SK-N-SH (cell line): Measurements from ENCODE around the gene PPT2.

Source experiments
- CHD2 ChIP-seq: fragments of 150-350 bp; IDR thresholded peaks from 2 replicates; pipeline ENCODE4 v1.6.1; 2018; ENCODE audit warnings: low read length; ENCODE audit not compliant: partially characterized antibody
- CTCF ChIP-seq: fragments of 200-600 bp; sonication (generic); IDR thresholded peaks from 2 replicates; pipeline ENCODE4 v1.6.1; 2017; ENCODE audit warnings: antibody characterized with exemption, mild to moderate bottlenecking, moderate library complexity
- EP300 ChIP-seq, 2 experiments: IDR thresholded peaks; 2 replicates each; pipeline versions ENCODE4 v1.4.0 to v1.6.1; 2012; ENCODE audit warnings: borderline replicate concordance in 1 of 2, low read depth in 1 of 2, low read length in 1 of 2
- MEF2A ChIP-seq: IDR thresholded peaks from 2 replicates; pipeline ENCODE4 v1.4.0; 2012; ENCODE audit warnings: low read depth, borderline replicate concordance
- MXI1 ChIP-seq: IDR thresholded peaks from 2 replicates; pipeline ENCODE4 v1.6.1; 2012; ENCODE audit warnings: mild to moderate bottlenecking, low read depth, low read length, improper control_type of control experiment
- NFIC ChIP-seq: IDR thresholded peaks from 2 replicates; pipeline ENCODE4 v1.4.0; 2012; ENCODE audit warnings: borderline replicate concordance
- RAD21 ChIP-seq: IDR thresholded peaks from 2 replicates; pipeline ENCODE4 v1.6.1; 2012; ENCODE audit warnings: mild to moderate bottlenecking, low read length
- REST ChIP-seq: IDR thresholded peaks from 2 replicates; pipeline ENCODE4 v1.6.1; 2012; ENCODE audit warnings: mild to moderate bottlenecking, low read depth, low read length, moderate library complexity
- RFX5 ChIP-seq: IDR thresholded peaks from 2 replicates; pipeline ENCODE4 v1.6.1; 2012; ENCODE audit warnings: mild to moderate bottlenecking, improper control_type of control experiment, low read length
- TAF1 ChIP-seq: IDR thresholded peaks from 2 replicates; pipeline ENCODE4 v1.6.1; 2012; ENCODE audit warnings: low read depth, mild to moderate bottlenecking, low read length, moderate library complexity, borderline replicate concordance
- USF2 ChIP-seq: fragments of 150-350 bp; IDR thresholded peaks from 2 replicates; pipeline ENCODE4 v1.6.1; 2017; ENCODE audit warnings: antibody characterized with exemption, low read length, low read depth, borderline replicate concordance
- YY1 ChIP-seq: IDR thresholded peaks from 2 replicates; pipeline ENCODE4 v1.4.0; 2012; ENCODE audit warnings: low read depth, mild to moderate bottlenecking
- TF ChIP-seq, protein P1 (sequence below): IDR thresholded peaks from 2 replicates; pipeline ENCODE4 v1.4.0; 2012; ENCODE audit warnings: low read depth, borderline replicate concordance
- TF ChIP-seq, protein P2 (sequence below): IDR thresholded peaks from 2 replicates; pipeline ENCODE4 v1.4.0; 2012; ENCODE audit warnings: low read depth

GRCh38 chr6:32116674-32117073 is 37.3 kb upstream of the PPT2 start:
- peak; percentile 55 for TF ChIP-seq CTCF
- TF ChIP-seq NFIC = no peak
- TF ChIP-seq, protein P1, sequence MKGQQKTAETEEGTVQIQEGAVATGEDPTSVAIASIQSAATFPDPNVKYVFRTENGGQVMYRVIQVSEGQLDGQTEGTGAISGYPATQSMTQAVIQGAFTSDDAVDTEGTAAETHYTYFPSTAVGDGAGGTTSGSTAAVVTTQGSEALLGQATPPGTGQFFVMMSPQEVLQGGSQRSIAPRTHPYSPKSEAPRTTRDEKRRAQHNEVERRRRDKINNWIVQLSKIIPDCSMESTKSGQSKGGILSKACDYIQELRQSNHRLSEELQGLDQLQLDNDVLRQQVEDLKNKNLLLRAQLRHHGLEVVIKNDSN = no peak
- TF ChIP-seq, protein P2, sequence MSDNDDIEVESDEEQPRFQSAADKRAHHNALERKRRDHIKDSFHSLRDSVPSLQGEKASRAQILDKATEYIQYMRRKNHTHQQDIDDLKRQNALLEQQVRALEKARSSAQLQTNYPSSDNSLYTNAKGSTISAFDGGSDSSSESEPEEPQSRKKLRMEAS = no peak
- TF ChIP-seq TAF1 = no peak
- no peak for TF ChIP-seq MXI1
- no peak for TF ChIP-seq MEF2A
- no peak for TF ChIP-seq YY1
- no peak for TF ChIP-seq CHD2
- 0 out of 2 replicates have a peak, but pooled peaks have one; percentile 34 for TF ChIP-seq RAD21
- TF ChIP-seq RFX5 = no peak
- TF ChIP-seq REST = no peak
- TF ChIP-seq EP300 (IDR thresholded peaks at IDR 0.05; ENCODE audit: borderline replicate concordance in 1 of 2, low read depth in 1 of 2, low read length in 1 of 2) = no peak
- no peak for TF ChIP-seq USF2
